GM18907 (cell line): ENCODE data around the gene RAC3.

ENCODE experiments used
- ATAC-seq: cut with Tn5 transposase; IDR thresholded peaks from one replicate; pipeline ENCODE4 v1.9.1; 2021; ENCODE audit warnings: mild to moderate bottlenecking, moderate library complexity; ENCODE audit not compliant: unreplicated experiment

The RAC3 gene

DNA sequence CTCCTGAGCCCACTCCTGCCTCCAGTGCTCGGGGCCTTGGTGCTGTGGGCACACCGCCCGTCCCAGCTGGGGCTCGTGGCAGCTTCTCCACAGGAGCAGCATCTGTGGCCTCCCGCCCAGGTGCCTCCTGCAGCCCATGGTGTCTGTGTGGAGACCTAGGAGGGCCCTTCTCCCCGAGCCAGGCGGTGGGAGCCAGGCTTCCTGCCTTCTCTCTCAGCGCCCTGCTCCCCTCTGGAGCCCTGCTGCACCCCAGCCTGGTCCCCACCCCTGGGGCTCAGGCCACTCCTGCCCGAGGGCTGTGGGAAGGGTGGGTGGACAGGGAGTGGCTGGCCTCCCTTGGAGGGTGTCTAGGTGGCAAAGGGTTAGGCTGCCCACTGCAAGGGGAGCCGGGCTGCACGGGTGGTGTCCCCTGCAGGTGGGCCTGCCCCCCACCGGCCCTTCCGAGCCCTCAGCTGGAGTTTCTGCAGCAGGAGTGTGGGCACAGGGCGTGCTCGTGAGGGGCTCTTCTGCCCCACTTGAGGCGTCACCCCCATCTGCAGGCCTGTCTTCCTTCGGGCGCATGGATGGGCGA lies 19.8 kb upstream of the RAC3 start:
- ATAC-seq, result no peak

GRCh38 chr17:82012261-82012639 lies 19.2 kb upstream of the RAC3 start:
- ATAC-seq, result no peak

GRCh38 chr17:82012640-82013295 lies 18.7 kb upstream of the RAC3 start:
- no peak for ATAC-seq

DNA sequence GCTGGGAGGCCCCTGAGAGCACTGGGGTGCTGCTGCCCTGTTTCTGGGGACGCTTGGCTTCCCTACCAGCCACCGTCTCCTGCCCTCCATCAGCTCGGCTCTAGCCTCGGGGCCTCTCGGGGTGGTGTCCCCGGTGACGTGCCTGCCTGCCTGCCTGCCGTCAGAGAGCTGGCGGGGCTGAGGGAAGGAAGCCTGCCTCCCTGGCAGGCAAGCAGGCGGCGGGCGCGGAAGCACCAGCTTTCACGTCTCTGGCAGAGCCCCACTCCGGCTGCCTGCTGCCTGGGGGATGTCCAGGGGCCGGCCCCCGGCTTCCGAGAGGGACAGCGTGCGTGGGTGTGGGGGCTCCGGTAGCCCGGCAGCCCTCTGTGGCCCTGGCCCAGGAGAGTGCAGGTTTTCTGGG lies 18.1 kb upstream of the RAC3 start:
- no peak for ATAC-seq

GRCh38 chr17:82013772-82014321 lies 17.6 kb upstream of the RAC3 start:
- ATAC-seq, result no peak

- no peak for ATAC-seq
Observed at GRCh38 chr17:82014432-82014831, 17.0 kb upstream of the RAC3 start.

GRCh38 chr17:82014971-82015310 lies 16.5 kb upstream of the RAC3 start:
- no peak for ATAC-seq

DNA sequence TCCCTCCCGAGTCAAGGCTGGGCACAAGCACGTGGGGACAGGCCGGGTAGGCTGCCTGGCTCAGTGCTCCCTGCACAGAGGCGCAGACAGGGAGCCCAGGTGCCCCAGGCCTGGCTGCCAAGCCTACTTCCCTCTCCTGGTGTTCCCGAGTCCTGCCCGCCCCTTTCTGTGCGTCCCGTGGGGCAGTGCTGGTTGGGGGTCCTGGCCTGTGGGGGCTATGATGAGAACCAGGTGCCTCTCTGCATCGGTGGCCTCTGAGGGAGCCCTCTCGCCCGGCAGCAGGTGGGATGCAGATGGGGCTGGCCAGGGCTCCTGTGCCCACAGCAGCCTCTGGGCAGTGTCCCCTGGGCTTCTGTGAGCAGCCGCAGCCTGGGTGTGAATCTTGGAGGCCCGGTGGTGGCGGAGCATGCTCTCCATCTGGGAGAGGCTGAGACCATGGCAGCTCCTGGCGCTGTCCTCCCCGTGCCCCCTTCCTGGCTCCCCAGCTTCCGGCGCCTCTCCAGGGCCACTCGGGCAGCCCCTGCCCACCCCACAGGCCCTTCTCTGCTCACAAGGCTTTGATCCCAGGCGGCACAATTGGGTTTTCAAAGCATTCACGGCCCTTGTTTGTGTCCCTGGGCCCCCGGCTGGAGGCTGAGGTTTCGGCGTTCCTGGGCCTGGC lies 16.0 kb upstream of the RAC3 start:
- no peak for ATAC-seq

DNA sequence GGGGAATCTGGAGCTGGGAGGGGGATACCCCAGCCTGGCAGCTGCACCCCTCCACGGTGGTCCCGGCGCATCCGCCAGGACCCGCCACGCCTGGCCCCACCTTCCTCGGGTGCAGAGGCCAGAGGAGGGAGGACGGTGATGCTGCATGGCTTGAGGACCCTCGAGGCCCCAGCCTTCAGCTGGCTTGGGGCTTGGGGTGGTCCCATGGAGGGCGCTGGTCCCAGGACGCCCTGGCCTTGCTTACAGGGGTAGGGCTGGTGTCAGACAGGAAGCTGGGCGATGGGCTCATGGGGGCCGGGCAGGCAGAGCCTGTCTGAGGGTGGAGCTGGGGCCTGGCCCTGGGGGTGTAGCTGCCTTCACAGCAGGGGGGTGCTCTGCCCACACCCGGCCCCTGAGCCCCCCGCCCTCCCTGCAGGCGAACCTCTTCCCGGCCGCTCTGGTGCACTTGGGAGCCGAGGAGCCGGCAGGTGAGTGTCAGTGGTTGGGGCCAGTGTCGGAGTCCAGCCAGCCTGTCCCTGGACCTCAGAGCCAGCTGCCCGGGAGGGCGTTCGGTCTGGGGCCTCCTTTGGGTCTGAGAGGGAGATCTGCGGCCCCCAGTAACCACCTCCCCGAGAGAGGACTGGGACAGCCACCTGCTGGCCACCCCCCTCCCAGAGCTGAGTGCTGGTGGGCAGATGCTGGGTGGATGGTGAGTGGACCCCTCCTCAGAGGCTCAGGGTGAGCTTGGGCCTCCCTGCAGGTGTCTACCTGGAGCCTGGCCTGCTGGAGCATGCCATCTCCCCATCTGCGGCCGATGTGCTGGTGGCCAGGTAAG lies 15.2 kb upstream of the RAC3 start:
- no peak for ATAC-seq

- ATAC-seq, result no peak
Observed at GRCh38 chr17:82016875-82017459, 14.5 kb upstream of the RAC3 start.

- ATAC-seq, result no peak
Observed at GRCh38 chr17:82017612-82018151, 13.8 kb upstream of the RAC3 start.

DNA sequence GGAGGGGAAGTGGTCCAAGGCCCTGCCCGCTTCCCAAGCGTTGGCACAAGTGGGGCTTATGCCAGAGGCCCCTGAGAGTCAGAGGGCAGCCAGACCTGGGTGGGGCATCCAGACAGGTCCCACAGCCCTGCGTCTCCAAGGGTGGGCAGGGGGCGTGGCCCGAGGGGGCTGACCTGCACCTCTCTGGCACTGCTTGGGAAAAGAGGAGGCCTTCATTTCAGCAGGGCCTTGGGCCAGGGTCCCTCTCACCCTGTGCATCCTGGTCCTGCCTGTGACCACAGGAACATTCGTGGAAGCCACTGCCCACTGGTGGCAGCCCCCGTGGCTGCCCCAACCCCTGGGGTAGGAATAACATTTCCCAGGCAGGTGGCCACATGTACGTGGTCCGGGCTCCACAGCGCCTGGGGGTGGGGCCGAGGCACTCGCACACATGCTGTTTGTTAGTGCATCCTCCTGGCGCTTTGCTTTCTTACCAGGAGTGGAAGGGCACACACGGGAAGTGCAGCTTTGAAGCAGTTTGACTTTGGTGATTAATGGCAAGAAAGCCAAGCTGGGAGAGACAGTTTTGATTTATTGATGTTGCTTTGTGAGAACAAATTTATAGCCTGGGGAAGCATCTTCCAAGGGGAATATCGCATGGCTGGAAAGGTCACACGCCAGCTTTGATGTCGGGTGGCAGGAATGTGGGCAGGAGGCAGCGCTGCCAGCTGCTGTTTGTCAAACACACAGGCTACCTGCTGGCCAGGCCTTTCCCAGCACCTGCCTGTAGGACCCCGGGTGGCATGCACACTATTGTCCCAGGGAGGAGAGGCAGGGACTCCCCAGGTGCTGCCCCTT lies 13.1 kb upstream of the RAC3 start:
- ATAC-seq, result no peak

GRCh38 chr17:82018989-82019689 lies 12.3 kb upstream of the RAC3 start:
- ATAC-seq, result no peak

DNA sequence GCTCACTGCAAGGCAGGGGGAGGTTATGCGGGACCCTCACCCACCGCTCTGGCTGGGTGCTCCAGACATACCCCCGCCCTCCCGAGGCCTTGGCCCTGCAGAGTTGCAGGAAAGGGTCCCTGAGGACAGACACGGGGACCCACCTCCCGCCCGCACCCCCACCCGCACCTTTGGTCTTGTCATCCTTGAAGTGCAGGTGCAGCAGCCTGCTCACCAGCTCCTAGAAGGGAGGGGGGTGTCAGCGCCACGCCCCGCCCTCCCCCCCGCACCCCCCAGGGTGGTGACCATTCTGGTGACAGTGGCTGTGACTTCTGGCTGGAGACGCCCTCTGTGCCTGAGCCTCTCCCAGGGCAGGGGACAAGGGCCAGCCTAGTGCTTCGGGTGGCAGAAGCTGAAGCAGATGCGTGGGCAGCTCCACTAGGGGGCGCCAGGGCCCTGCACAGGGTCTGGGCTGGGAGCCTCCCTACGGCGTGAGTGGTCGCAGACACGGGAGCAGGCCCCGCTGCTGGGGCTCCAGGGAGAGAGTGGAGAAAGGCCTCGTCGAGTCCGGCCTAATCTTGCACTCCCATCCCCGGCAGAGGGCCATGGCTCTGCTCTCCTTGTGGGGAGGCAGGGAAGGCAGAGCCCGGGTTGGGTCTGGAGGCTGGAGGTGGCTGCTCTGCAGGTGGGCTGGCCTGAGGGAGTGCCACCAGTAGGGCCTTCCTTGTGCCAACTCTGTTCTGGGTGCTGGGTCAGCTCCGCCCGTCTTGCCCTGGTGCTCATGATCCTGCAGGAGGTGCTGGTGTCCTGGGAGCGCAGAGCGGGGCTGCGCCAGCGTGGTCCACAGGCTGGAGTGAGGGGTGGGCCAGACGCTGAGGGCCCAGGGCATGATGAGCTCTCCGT lies 11.5 kb upstream of the RAC3 start:
- ATAC-seq, result no peak

GRCh38 chr17:82020572-82021106 lies 10.8 kb upstream of the RAC3 start:
- no peak for ATAC-seq

DNA sequence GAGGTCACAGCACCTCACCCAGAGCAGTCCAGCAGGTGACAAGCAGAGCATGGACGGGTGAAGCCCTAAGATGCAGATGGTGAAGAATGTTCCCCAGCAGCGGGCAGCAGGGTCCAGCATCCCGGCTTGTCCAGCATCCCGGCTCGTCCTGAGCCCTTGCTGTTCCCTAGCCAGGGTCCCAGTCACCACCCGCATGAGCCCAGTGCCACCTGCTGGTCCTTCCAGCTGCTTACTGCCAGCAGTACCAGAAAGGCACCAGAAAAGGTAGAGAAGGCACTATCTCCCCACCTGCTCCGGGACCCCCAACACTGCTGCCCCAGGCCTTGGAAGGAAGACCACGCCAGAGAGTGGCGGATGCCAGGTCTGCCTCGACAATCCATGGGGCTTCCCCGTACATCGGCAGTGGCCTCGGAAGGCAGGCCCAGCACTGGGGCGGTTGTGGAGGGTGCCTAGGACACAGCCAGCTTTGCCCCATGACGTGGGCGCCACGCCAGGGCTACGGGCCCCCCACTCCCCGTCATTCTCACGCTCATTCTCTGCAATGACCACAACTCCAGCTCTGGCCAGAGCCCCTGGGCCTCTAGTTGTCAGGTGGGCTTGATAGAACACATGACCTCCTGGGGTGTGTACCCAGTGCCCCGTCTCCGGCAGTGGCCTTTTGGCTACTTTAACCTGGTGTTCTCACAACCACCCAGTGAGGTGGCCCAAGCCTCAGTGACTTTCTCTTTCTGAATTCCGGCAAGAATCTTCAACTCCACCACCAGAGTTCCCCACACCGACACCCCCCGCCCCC lies 10.2 kb upstream of the RAC3 start:
- ATAC-seq, result no peak

GRCh38 chr17:82021900-82022309 lies 9.6 kb upstream of the RAC3 start:
- no peak for ATAC-seq
